HPDE6-E6E7 (cell line): ENCODE results near the gene METAP1.
"Not testable (repeated sequence)": the region's sequence is repeated elsewhere in the genome, so short reads cannot be mapped to it uniquely, and the experiment has no call there.

ENCODE experiments used
- DNase-seq: peaks from one replicate; pipeline ENCODE4 v3.0.0; 2011; ENCODE audit warnings: missing footprints; ENCODE audit errors: extremely low spot score

The METAP1 gene

GRCh38 chr4:99059550-99059949, 64.0 kb downstream of the METAP1 start:
- no peak for DNase-seq

DNA sequence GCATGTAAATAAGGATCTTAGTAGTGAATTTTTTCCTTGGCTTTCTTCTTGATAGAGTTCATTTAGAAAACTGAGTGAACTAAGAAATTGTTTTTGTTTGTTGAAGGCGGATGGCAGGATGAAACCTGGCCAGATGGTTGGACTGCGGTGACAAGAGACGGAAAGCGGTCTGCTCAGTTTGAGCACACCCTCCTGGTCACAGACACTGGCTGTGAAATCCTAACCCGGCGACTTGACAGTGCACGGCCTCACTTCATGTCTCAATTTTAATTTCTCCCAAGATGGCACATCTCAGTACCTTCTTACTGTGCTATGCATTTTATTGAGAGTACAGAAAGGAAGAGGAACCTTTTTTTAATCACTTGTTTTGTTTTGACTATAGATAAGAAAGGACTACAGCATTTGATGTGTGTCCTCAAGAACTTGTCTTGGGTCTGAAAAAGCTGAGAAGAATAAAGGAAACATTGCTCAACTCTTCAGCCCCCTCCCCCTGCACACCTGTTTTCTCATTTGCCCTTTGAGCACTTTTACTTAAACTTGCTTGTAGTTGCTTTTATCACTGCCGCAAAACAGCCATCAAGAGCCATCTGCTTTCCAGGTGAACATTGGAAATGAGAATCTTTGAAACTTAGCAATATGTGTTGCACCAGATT, 65.7 kb downstream of the METAP1 start:
- no peak for DNase-seq

- no peak for DNase-seq
Measured at GRCh38 chr4:99062120-99062519, 66.6 kb downstream of the METAP1 start.

DNA sequence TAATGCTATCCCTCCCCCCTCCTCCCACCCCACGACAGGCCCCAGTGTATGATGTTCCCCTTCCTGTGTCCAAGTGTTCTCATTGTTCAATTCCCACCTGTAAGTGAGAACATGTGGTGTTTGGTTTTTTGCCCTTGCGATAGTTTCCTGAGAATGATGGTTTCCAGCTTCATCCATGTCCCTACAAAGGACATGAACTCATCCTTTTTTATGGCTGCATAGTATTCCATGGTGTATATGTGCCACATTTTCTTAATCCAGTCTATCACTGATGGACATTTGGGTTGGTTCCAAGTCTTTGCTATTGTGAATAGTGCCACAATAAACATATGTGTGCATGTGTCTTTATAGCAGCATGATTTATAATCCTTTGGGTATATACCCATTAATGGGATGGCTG, 70.0 kb downstream of the METAP1 start:
- DNase-seq: not testable (repeated sequence)

DNA sequence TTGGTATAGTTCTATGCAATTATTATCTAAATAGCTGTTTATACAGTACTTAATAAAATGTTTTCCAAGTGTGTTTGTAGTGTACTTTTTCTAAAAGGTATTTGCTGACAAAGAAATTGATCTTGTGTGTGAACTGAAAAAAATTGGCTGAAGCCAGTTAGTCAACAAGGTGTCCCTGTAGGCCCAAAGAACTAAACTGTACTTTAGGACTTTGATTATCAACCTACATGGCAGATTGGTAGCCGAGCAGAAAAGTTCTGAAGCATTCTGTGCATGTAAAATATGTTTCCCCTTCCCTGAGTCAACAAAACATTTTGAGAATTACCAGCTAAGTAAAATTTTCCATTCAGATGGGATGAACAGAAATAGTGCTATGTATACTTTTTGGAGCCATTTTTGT, 72.1 kb downstream of the METAP1 start:
- no peak for DNase-seq

- DNase-seq: no peak
Measured at GRCh38 chr4:99071159-99071558, 75.6 kb downstream of the METAP1 start.

- DNase-seq: no peak
Measured at GRCh38 chr4:99074816-99075215, 79.3 kb downstream of the METAP1 start.

DNA sequence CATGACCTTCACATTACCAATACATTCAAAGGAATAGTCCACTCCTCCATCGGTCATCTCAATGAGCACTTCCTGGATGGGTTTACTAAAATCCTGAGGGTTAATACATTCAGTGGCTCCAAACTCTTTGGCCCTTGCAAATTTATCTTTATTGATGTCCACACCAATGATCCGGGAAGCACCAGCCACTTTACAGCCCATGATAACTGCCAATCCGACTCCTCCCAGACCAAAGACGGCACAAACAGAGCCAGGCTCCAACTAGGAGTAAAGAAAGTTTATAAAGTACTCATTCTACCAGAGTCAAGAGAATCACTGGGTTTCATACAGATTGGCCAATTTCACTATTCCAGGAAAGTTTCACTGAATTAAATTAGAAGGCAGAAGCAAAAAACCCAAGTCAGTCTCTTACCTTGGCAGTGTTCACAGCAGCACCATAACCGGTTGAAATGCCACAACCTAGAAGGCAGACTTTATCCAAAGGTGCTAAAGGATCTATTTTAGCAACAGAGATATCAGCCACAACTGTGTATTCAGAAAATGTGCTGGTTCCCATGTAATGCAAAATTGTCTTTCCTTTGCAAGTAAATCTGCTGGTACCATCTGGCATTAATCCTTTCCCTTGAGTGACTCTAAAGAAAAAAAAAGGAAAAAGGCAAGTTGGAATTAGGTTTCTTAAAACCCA, 80.9 kb downstream of the METAP1 start:
- DNase-seq: no peak

DNA sequence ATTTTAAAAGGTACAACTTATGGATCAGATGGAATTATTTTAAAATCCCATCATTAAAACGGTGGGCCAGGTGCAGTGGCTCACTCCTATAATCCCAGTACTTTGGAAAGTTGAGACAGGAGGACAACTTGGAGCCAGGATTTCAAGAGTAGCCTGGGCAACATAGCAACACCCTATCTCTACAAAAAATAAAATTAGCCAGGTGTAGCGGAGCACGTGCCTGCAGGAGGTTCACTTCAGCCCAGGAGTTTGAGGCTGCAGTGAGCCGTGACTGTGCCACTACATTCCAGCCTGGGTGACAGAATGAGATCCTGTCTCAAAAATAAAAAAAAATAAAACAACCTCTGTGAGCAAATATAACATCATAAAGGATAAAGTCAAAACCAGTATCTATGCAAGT, 81.7 kb downstream of the METAP1 start:
- no peak for DNase-seq

GRCh38 chr4:99078336-99078735, 82.8 kb downstream of the METAP1 start:
- no peak for DNase-seq

- DNase-seq: no peak
Measured at GRCh38 chr4:99078931-99079624, 83.6 kb downstream of the METAP1 start.

DNA sequence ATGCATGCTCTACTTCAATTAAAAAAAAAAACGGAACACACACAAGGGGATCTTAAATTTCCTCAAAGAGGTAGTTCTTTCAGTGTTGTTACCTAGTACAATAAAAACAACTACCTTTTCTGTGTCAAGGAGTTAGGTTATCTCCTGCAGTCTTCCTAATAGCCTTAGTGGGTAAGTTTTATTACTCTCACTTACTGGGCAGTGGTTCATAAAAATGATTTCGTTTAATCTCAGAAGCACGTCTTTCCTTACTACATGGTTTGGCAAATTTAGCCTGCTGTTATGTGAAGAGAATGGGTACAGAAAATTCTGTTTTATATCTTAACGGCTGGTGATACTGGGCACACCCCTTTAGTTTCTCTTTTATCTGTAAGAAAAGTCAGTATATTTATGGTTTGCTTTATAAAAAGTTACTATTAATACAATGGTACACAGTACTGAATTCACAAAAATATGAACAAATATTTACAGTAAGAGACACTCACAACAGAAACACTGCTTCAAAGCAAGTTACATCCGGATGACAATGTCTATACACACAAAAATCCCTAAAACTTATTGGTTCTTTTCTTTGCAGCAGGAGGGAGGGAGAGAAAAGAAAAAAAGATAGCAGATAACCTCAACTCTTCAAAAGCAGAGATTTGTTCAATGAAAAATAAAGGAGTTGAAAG, 84.2 kb downstream of the METAP1 start:
- no peak for DNase-seq

GRCh38 chr4:99080869-99081268, 85.3 kb downstream of the METAP1 start:
- not testable (repeated sequence) for DNase-seq

- DNase-seq: no peak
Measured at GRCh38 chr4:99082192-99082591, 86.7 kb downstream of the METAP1 start.

GRCh38 chr4:99084595-99084994, 89.1 kb downstream of the METAP1 start:
- DNase-seq: no peak

GRCh38 chr4:99088023-99088449, 92.5 kb downstream of the METAP1 start:
- DNase-seq: peak; percentile 44

- DNase-seq: peak; percentile 67
Measured at GRCh38 chr4:99088481-99089365, 93.2 kb downstream of the METAP1 start, which contains the start of gene ADH5. Gene ADH5 (minus strand): TSS chr4:99088788. CDS start chr4:99088700, 88 bp downstream.

GRCh38 chr4:99090481-99091215, 95.1 kb downstream of the METAP1 start:
- no peak for DNase-seq

DNA sequence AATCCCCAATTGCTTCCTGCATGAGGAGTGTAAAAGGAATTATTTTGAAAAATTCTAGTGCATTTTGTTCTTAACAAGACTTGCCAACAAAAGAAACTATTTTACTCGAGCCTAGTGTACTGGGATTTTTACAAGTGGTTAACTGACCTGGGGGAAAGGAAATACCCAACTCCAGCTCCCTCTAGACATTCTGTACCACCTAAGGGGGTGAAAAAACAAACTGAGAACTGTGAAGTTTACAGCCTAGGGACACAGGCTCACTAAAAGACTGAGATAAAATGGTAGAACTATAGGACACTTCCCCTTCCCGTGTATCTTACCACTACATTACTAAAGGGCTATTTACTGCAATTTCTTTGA, 95.7 kb downstream of the METAP1 start:
- no peak for DNase-seq

GRCh38 chr4:99091841-99092240, 96.3 kb downstream of the METAP1 start:
- not testable (repeated sequence) for DNase-seq

DNA sequence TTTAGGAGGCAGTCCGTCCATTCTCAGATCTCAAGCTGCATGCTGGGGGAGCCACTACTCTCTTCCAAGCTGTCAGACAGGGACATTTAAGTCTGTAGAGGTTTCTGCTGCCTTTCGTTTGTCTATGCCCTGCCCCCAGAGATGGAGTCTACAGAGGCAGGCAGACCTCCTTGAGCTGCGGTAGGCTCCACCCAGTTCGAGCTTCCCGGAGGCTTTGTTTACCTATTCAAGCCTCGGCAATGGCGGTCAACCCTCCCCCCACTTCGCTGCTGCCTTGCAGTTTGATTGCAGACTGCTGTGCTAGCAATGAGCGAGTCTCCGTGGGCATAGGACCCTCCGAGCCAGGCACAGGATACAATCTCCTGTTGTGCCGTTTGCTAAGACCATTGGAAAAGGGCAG, 103.8 kb downstream of the METAP1 start:
- DNase-seq: no peak
